T-helper 22 cell (primary cell): ENCODE data around the gene NOTCH1.

Experiments
- DNase-seq: peaks from one replicate; pipeline ENCODE4 v3.0.0-alpha.2; 2020; ENCODE audit warnings: low read depth

Gene NOTCH1

DNA sequence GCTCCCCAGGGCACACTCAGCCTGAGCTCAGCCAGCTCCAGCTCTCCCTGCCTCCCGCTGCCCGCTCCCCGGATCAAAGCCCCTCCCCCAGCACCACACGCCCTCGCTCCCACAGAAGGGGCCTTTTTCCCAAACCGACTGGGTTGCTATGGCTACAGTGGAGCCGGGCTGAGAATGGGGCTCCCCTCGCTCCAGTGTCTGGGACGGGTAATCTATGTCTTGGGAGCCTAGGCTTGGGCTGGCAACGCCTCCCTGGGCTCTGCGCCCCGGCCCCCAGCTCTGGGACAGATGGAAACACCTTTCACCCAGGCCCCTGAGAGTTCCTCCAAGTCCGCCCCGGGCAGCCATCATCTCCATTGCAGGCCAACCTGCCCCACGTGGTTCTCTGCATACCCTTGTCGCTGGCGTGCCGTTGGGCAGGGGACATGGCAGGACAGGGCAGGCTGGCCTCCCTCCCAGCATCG lies 29.6 kb downstream of the NOTCH1 start:
- no peak for DNase-seq

GRCh38 chr9:136515276-136515675 lies 30.6 kb downstream of the NOTCH1 start:
- DNase-seq = no peak

DNA sequence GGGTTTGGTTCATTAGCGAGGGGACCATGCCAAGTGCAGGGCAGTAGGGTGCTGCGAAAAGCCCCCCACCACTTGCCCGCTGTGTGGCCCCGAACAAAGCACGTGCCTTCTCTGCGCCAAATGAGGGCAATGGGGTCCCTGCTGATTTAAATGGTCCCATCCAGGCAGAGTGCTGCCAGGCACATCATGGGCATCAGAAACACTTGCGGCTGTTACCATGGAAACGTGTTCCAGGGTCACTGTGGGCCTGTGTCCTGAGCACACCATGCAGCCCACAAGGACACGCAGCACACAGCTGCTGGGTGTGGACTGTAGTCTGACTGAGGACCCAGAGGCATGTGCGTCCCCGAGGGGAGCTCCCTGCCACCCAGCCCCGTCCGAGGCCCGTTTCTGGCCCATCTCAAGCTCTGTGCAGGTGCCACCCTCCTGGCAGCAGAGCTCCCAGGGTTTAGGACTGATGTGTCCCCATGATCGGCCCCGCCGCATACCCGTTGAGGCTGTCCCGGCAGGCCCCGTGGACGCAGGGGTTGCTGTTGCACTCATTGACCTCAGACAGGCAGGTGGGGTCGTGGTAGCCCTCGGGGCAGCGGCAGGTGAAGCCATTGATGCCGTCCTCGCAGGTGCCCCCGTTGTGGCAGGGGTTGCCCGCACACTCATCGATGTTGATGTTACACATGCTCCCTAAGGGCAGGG lies 31.7 kb downstream of the NOTCH1 start:
- DNase-seq = no peak

GRCh38 chr9:136513191-136513590 lies 32.7 kb downstream of the NOTCH1 start:
- no peak for DNase-seq

GRCh38 chr9:136512651-136513071 lies 33.2 kb downstream of the NOTCH1 start:
- DNase-seq = no peak

- no peak for DNase-seq
Observed at GRCh38 chr9:136511670-136512592, 33.9 kb downstream of the NOTCH1 start.

DNA sequence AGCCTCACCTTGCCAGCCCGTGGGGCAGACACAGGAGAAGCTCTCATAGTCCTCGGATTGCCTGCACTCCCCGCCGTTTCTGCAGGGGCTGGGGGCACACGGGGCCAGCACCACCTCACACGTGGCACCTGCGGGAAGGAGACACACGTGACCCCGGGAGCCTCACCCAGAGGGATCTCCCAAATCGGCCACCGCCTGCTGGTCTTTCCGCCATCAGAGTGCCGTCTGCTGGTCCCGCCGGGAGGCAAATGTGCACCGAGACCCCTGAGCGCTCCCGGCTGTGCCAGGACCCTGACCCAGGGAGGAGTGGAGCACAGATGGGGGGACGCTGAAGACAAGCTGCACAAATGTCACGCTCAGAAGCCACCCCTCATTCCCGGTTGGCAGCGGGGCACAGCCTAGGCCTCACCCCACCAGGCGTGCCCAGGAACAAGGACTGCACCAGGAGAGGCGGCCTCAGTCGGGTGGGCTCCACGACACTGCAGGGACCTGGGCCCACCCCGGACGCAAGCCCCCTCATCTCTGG lies 34.6 kb downstream of the NOTCH1 start:
- no peak for DNase-seq

- DNase-seq = no peak
Observed at GRCh38 chr9:136510561-136510960, 35.3 kb downstream of the NOTCH1 start.

GRCh38 chr9:136509549-136509948 lies 36.3 kb downstream of the NOTCH1 start:
- DNase-seq = no peak

- no peak for DNase-seq
Observed at GRCh38 chr9:136508729-136509500, 36.9 kb downstream of the NOTCH1 start.

DNA sequence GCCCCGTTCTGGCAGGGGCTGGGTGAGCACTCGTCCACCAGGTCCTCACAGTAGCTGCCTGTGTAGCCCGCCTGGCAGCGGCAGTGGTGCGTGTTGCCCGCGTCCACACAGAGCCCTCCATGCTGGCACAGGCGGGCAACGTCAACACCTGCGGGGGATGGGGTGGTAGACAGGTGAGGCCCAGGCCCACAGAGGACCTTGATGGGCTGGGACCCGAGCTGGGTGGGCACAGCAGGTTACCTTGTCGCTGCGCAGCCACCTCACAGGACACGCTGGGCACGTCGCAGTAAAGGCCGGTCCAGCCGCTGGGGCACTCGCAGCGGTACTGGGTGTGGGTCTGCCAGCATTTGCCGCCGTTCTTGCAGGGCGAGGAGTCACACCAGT lies 37.9 kb downstream of the NOTCH1 start:
- no peak for DNase-seq

GRCh38 chr9:136507221-136507991 lies 38.4 kb downstream of the NOTCH1 start:
- DNase-seq = no peak

GRCh38 chr9:136506425-136506824 lies 39.4 kb downstream of the NOTCH1 start:
- no peak for DNase-seq

DNA sequence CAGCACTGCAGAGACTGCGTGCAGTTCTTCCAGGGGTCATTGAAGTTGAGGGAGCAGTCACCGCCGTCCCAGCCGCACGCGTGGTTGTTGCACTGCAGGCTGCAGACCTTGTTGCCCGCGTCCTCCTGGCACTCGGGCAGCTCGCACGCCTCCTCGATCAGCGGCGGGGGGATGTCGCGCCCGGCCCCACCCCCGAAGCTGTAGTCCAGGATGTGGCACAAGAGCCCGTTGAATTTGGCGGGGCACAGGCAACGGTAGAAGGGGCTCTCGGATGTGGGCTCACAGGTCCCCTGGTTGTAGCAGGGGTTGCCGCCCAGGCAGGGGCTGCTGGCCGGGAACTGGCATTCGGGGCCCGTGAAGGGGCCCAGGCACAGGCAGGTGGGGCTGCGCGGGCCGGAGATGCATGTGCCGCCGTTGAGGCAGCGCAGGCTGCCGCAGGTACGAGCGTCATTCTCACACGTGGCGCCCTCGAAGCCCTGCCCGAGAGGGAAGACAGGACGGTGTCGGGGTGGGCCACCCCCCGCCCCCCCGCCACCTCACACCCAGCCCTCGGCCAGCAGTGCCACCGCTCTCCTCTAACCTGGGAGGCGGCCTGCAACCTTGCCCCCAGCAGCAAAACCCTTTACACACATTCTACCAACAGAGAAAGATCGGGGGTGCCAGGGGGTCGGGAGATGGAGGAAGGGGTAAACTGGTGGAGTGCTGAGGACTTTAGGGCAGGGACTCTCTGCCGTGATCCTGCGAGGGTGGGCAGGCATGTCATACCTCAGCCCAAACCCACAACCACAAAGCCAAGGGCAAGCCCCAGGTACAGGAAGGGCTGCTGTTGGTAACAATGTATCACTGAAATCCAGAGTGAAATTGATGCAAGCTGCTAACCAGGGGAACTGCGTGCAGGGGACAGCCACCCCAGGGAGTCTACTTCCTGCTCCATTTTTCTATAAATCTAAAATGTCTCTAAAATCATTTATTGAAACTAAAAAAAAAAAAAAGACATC lies 40.1 kb downstream of the NOTCH1 start:
- no peak for DNase-seq

GRCh38 chr9:136504512-136505348 lies 41.1 kb downstream of the NOTCH1 start:
- DNase-seq = no peak

- no peak for DNase-seq
Observed at GRCh38 chr9:136502940-136503550, 42.8 kb downstream of the NOTCH1 start.

- DNase-seq = no peak
Observed at GRCh38 chr9:136502196-136502595, 43.7 kb downstream of the NOTCH1 start.

DNA sequence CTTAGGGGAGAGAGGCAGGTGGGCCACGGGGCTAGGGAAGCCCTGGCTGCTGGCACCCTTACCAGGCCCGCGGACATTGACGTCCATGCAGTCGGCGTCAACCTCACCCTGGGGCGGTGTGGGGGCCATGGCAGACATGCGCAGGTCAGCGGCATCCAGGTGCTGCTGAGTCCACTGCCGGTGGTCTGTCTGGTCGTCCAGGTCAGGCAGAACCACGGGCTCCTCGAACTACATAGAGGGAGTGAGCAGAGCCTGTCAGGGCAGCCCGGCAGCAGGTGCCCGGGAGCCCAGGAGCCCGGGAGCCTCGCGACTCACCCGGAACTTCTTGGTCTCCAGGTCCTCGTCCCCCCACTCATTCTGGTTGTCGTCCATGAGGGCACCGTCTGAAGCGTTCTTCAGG lies 44.2 kb downstream of the NOTCH1 start:
- no peak for DNase-seq
